ENCODE data around the gene GALNTL6.
A peak's percentile ranks its signal among the peaks of the same experiment; 100 is the strongest.

The GALNTL6 gene

DNA sequence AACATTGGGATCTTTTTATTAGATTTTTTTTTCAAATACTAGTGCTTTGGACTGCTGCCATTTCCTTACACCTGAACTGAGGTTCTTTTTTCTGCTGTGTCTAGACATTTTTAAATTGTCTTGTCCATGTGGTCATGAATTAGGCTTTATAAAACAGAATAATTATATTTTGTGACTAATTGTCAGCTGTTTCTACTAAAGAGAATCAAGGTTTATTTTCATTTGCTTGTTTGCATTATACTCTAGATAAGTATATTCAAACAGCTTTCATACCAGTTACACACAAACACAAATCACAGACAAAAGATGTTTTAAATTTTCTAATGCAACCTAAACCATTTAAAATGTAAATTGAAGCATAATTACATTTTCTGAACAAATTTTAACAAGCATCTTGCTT lies 194.7 kb downstream of the GALNTL6 start:
- DNase-seq (ENCODE audit: low spot score), result no peak

DNA sequence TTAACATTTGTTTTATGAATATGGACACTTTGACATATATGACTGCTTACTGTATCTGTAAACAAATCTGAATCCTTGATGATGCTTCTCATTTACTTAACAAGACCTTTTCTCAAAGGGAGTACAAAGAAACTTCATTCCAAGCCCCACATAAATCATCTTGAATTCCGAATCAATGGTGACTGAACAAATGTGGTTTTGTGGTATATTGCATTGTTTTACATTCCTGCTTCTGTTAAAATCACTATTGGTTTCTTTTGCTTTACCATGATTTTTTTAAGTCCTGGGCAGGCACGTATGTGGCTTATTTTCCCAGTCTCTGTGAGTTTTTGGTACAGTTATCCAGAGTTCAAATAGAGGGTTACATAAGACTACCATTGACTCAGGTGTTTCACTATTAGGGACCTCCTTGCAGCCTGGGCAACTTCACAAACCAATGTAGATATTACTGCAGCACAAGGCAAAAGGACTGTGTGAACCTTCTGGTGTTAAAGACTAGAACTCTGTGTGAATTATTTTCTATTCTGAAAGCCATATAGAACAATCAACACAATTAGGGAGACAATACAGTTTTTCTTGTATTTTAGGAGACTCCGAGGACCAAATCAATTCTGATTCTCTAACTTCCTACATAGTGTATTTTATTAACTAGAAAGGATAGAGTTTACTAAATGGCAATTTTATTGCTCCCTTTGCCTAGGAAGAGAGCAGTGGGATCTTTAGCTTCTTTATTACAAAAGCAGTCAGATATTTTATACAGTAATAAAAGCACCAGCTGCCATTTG lies 196.4 kb downstream of the GALNTL6 start:
- no peak for DNase-seq (ENCODE audit: low spot score)

DNA sequence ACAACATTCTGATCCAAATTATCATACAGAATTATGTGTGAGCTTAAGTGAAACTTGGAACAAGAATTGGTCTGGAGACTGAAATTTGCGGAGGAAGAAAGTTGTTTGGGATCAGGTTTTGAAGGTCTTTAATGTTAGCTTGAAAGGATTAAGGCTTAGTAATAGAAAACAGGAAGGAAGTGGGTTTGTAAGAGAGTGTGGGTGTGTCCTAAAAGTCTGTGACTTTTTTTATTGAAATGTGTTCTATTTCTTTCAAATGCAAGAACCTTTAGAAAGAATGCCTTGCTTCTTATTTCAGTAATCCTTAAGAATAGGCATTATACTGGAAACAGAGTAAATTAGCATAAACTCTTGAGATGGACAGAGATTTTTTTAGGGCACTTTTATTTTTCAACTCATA lies 198.0 kb downstream of the GALNTL6 start:
- no peak for DNase-seq (ENCODE audit: low spot score)

DNA sequence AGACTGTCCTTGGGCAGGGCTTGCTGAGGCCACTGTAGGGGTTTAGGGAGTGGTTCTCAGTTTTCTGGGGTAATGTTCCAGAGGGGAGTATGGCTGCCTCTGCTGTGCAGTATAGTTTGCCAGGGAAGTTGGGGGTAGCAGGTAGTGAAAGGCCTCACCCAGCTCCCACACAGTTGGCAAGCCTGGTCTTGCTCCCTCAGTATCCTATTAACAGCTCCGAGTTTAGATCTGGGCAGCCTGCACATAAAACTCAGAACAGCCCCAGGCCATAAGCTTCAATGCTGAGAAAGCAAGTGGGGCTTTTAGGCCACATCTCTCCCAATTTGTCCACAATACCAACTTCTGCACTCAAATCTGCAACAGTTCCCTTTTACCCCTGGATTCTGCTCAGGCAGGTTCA lies 205.2 kb downstream of the GALNTL6 start:
- no peak for DNase-seq (ENCODE audit: low spot score)

DNA sequence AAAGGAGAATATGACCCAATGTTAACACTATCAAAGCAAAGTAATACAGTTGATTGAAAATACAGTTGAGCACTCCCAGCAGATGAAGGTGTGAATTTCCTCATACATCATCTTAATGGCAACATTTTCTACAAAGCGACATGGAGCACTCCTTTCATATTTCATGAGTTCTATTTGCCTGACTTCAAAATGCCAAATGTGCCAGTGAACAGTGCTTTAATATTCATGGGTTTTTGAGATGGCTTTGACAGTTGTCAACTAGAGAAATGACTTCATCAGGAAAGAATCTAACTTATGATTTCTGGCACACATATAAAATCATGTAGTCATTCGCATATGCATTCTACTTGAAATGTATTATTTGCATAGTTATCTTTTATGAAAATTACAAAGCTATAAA lies 222.4 kb downstream of the GALNTL6 start:
- DNase-seq (ENCODE audit: low spot score), result no peak

DNA sequence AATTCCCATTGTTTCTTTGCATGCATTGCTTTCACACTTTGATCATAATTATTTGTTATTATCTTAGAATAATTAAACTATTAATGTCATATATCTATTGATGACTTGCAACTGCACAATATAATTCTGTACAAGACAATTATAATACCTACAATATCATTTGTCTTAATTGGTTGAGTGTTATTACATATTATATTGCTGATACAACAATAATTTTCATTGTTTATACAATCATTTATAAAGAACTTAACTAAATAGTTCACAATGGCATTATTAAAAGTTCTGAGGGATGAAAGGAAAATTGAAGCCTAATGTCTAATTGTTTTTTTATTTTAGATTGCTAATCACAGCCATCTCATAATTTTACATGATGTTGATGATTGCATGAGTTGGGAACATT lies 227.6 kb downstream of the GALNTL6 start:
- no peak for DNase-seq (ENCODE audit: low spot score)

DNA sequence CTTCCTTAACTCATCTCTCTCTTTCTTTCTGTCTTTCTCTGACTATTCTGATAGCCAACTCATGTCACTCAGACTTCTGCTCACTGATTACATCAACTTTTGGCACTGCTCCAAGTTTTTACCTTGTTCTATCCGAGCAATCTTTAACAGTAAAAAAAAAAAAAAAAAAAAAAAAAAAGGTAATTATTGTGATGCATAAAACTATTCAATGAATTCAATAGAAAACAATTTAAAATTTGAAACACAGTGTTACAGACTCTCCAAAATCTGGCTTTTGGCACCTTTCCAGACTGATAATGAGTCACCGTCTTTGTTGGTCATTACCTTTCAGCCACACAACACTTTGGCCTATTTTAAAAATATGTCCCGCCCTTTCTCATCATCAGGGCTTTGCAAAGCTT lies 229.5 kb downstream of the GALNTL6 start:
- DNase-seq (ENCODE audit: low spot score), result no peak

DNA sequence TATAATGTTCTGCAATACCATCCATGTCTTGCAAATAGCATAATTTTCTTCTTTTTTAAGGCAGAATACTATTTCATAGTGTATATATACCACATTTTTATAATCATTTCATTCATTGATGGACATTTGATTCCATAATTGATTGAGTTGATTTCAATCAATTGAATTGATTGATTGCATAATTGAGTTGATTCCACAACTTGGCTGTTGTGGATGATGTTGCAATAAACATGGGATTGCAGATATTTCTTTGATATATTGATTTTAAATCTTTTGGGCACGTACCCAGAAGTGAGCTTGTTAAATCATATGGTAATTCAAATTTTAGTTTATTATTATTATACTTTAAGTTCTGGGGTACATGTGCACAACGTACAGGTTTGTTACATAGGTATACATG lies 232.8 kb downstream of the GALNTL6 start:
- no peak for DNase-seq (ENCODE audit: low spot score)

DNA sequence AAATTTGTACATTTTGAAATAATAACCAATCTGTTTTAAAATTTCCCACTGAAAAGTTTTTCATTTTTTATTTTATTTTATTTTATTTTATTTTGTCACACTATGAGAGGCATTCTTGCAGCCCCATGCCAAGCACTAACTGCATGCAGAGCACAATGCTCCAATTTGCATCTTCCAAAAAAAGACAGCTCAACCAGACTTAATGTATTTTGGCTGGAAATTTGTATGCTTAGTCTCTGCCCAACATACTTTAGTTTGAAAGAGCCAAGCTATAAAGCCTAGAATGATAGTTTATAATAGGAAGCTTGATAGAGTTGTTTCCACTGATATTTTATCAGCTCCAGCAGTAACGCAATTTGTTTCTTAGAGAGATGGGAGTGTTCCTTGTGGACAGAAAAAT lies 235.5 kb downstream of the GALNTL6 start:
- DNase-seq (ENCODE audit: low spot score), result no peak

DNA sequence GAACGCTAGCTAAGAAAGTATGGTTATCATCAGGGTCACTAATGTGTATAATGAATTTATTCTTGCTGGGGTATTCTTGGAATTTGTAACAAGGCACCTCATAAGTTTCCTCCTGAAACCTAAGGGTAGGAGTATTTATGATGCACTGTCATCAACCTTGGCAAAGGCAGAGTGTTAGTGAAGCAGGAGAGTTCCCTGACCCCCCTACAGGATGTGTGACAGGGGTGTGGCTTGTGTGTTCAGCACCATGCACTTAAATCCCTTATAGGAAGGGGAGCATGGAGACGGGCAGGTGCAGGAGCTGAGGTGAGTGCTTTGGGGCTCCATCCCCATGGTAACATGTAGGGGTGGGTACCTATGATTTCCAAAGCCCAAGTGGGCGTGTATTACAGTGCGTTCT lies 237.7 kb downstream of the GALNTL6 start:
- DNase-seq (ENCODE audit: low spot score), result no peak

DNA sequence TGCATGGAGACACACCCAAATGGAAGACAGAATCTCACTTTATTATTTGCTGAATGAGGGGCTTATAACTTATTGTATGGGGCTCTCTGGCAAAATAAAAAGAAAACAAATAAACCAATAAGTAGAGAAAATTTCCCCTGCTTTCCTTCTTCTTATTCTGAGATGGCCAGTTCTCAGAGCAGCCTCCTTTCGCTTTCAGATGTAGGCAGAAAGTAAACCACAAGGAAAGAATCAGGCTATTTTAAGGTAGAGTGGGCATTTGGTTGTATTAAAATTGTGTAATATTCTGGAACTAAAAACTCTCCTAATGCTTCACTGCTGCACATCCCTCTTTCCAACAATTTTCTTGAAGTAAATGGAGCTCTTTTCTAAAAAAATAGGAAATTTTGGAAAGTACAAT lies 241.8 kb downstream of the GALNTL6 start:
- no peak for DNase-seq (ENCODE audit: low spot score)

DNA sequence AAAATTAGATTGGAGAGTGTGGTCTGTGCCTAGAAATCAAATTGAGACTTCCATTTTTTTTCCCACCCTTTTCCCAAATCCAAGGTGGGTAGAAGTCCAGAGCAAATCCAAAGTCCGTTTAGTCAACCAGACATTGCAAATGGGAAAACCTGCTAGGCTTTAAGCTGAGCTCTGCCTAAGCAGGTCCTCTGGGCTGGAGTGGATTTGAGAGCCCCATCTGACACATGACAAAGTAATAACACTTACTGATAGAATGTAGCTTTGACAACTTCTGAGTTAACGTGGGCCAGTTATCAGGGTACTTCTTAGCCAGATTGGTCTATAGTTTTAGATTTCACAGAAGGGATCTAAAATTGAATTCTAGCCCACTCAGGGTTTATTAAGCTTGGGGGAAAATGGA lies 242.3 kb downstream of the GALNTL6 start:
- DNase-seq (ENCODE audit: low spot score), result no peak

DNA sequence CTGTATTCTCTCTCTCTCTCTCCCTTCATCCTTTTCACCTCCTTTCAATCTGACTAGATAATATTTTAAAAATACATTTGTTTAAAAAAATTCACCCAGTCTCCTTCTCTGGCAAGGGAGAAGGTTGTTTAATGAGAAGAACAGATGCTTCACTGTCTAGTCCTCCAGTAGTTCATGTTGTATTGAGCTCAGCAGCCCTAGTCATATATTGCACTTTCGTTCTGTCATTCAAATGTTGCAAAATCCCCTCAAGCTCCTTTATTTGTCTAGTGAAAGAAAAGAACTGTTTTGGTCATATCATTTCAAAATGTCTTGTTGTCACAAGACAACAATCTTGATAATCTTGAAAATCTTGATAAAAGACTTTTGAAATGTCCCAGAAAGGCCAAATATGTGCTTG lies 248.0 kb downstream of the GALNTL6 start:
- no peak for DNase-seq (ENCODE audit: low spot score)

DNA sequence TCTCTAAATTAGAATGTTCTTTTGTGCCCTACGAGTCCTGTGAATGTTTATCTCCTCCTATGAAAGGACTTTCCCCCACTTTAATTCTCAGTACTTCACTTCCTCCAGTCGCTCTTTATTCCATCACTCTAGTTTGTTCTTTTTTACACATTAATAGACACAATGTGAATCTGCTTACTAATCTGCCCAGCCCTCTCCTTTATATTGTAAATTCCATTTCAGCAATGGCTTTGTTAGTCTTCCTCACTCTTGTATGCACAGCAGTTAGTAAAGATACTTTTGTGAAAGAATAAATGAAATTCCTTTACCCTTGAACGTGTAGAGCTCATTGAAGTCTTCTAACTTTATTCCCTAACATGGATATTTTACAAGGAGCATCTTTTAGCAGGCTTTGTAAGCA lies 255.3 kb downstream of the GALNTL6 start:
- no peak for DNase-seq (ENCODE audit: low spot score)

DNA sequence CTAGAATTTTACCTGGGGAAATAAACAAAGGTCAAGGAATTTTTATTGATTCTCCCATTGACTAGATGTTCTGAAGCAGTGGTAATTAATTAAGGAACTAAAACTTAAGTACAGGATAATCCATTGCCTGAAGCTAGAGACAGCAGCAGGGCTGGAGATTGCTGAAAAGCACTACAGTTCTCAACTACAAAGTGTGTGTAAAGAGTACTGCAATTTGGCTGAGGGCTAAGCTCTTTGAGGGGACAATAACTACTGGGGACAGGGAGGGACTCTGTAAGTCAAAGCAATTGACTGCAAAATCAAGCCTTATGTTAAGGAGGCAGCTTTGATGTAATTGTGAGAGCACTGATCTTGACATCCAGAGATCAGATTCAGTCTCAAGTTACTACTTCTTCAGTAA lies 260.4 kb downstream of the GALNTL6 start:
- DNase-seq (ENCODE audit: low spot score), result no peak

DNA sequence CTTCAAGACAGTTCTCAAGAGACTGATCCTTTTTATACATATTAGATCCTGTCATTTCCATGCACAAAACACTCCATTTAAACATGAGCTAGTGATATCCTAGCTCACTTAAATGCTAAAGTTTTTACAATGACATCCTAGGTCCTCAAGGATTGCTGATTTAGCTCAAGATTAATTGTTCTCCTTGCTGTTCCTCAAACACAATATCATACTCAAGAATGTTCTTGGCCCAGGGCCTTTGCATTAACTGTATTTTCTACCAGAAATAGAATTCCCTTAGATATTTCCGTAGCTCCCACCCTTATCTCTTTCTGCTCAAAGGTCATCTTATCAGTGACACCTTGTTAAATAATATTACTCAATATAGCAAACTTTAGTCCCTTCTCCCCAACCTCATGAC lies 270.1 kb downstream of the GALNTL6 start:
- no peak for DNase-seq (ENCODE audit: low spot score)

DNA sequence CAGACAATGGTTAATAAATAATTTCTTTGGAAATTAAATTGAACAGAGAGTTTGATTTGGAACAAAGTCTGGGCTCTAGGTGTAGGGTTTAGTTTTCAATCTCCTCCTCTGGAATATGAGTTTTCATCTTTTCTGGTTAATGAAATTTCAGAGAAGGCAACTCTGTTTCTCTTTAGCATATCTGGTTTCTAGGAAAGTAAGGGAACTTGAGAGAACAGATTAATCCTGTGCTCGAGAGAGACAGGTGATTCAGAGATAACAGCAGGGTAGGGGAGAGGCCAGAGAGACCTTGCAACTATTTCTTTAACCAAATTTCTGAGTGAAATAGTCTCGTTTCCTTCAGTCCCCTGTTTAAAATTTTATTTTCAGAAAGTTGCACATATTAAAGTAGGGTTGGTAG lies 275.4 kb downstream of the GALNTL6 start:
- DNase-seq (ENCODE audit: low spot score), result no peak

DNA sequence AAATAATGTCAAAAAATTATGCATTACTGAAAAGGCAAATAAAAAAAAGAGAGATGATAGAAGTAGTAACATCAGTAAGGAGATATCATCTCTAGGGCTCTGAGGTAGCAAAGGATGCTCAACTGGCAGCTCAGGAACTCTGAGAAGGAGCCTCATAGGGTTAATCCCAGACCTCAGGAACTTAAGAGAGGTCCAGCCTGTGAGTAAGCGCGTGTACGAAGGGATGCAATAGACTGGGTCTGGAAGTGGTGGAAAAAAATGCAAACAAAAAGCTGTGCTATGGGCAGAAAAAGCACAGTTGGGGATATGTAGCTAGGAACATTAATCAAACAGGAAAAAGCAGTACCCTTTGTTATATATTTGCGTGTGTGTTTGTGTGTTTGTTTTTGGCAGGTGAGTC lies 282.0 kb downstream of the GALNTL6 start:
- no peak for DNase-seq (ENCODE audit: low spot score)

DNA sequence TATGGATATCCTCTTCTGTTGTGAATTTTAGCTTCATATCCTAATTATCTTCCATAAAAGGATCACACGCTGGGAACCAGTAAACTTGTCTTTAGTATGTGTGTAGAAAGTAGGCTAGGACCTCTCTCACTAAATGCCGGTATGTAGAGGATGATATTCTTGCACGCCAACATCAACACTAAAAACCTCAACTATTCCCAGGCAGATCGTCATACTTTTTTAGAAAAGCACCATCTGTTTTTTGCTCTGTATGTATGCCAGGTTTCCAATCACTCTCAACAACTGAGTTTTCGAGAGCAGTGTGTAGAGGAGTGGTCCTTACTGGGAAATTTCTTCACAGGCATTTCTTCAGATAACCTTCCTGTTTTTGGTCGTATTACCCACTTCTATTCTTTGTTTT lies 283.6 kb downstream of the GALNTL6 start:
- peak; percentile 3 for DNase-seq (ENCODE audit: low spot score)

DNA sequence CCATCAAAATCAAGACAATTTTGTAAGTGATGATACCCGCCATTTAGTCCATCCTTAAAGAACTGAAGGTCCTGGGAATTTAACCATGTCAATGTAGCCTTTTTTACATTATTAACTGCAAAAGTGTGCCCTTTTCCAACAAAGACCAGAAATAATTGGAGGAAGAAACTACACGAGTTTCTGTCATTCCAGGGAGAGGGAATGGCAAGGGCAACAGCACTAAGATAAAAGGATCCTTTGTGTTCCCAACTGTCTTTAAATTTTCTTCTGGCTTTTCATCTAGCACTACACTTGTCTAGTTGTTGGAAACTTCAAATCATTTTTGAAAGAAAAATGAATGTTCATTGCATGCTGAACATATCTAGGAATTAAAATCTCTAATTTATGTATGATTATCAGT lies 286.2 kb downstream of the GALNTL6 start:
- DNase-seq (ENCODE audit: low spot score), result no peak

DNA sequence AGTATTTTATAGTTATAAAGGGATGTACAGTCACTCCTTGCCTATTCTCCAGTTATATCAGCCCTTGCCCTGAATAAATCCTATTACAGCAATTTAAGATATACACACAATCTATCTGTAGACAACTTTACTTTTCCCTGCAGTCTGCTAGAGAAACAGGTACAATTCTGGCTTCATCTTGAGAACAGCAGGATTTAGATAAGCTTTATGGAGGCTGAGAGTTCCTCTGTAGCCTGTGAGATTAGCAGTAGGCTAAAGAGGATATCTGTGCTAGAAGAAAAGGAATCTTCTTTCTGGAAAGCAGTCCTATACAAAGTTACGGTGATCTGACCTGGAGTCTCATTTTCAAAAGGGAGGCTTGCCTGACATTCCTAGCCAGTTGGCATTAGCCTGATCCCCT lies 290.3 kb downstream of the GALNTL6 start:
- DNase-seq (ENCODE audit: low spot score), result no peak

DNA sequence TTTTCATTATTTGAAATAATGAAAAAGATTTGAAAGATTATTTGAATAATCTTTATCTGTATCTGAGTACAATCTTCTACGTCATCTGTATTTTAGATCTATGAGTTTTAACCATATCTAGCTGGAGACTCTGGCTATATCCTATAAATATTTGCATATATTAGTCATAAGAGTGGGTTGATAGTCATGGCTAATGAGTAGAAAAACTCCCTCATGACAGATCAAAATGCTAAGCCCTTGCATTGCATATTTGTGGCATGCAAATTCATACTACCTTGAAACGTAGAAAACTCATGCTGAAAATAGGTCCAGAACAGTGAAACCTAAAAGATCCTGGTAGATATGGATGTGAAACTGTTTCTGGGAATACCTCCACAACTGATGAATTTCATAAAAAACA lies 291.3 kb downstream of the GALNTL6 start:
- peak; percentile 7 for DNase-seq (ENCODE audit: low spot score)

DNA sequence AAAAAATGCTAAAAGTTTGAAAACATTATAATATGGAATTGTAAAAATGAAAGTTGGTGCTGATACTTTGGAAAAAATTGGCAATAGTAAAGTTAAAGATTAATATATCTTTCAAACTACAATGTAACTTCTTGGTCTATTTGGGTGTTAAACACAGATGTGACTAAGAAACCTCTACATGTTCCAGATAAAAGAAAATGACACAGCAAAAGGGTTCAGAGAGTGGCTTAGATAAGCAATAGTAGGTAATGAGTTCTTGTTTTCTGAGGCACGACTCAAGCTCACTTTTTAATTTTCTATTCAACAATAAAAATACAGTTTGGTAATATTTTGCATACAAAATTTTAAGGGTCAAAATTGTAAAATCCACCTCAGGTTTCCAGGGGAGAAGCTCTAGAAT lies 292.7 kb downstream of the GALNTL6 start:
- DNase-seq (ENCODE audit: low spot score), result no peak

DNA sequence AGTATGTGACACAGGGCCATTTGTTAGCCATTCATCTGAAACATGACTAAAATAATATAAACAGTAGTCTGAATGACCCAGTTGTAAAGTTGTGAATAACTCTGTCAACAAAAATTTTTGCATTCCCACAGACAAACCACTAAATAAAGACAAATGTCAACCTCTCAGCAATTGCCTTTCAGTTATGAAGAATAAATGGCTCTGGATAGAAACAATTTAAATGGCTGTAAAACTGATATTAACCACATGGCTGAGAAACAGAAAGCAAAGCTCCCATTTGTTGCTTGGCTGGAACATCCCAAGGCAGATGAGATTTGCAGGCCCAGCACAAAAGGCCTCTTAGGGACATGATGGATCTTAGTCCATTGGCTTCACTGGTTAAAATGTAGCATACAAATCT lies 296.3 kb downstream of the GALNTL6 start:
- no peak for DNase-seq (ENCODE audit: low spot score)

All from hepatic stellate cell (primary cell).